Mesendoderm (in vitro differentiated cells): ENCODE measurements around the gene FAM186B.
A peak's percentile ranks its signal among the peaks of the same experiment; 100 is the strongest.

ENCODE experiments used
- DNase-seq: peaks from one replicate; pipeline ENCODE4 v3.0.0; 2013
- H2AK5ac ChIP-seq: 2 replicates; pipeline ENCODE4 v1.6.1; 2013; ENCODE audit warnings: low read length, inconsistent platforms
- H2BK120ac ChIP-seq: 2 replicates; pipeline ENCODE4 v1.6.1; 2013; ENCODE audit warnings: low read depth, mild to moderate bottlenecking, low read length, moderate library complexity, mixed read lengths
- H2BK15ac ChIP-seq: replicated peaks from 2 replicates; pipeline ENCODE4 v1.6.1; 2013; ENCODE audit warnings: low read depth, mild to moderate bottlenecking, moderate library complexity
- H2BK5ac ChIP-seq: 2 replicates; pipeline ENCODE4 v1.6.1; 2013; ENCODE audit warnings: low read length, inconsistent platforms
- H3K18ac ChIP-seq: 2 replicates; pipeline ENCODE4 v1.6.1; 2013; ENCODE audit warnings: mild to moderate bottlenecking, low read length, mixed read lengths
- H3K23ac ChIP-seq: one replicate; pipeline ENCODE4 v1.6.1; 2013; ENCODE audit warnings: low read length
- H3K27ac ChIP-seq: 2 replicates; pipeline ENCODE4 v1.5.1; 2013; ENCODE audit warnings: low read depth, mild to moderate bottlenecking, inconsistent platforms, low read length, moderate library complexity
- H3K27me3 ChIP-seq: 2 replicates; pipeline ENCODE4 v1.6.1; 2013; ENCODE audit warnings: low read length, control low read depth, mild to moderate bottlenecking, inconsistent platforms; ENCODE audit not compliant: insufficient read depth, poor library complexity
- H3K36me3 ChIP-seq: 2 replicates; pipeline ENCODE4 v1.6.1; 2013; ENCODE audit warnings: low read length, inconsistent platforms; ENCODE audit not compliant: control insufficient read depth, insufficient read depth
- H3K4ac ChIP-seq: one replicate; pipeline ENCODE4 v1.6.1; 2013; ENCODE audit warnings: low read depth, mild to moderate bottlenecking, low read length, moderate library complexity
- H3K4me1 ChIP-seq: 2 replicates; pipeline ENCODE4 v1.6.1; 2013; ENCODE audit warnings: low read depth, low read length, inconsistent platforms; ENCODE audit not compliant: control insufficient read depth
- H3K4me2 ChIP-seq: 2 replicates; pipeline ENCODE4 v1.6.1; 2013; ENCODE audit warnings: low read length
- H3K4me3 ChIP-seq: 2 replicates; pipeline ENCODE4 v1.5.1; 2013; ENCODE audit warnings: mild to moderate bottlenecking, low read length
- H3K56ac ChIP-seq: one replicate; pipeline ENCODE4 v1.6.1; 2013; ENCODE audit warnings: low read length
- H3K79me1 ChIP-seq: 2 replicates; pipeline ENCODE4 v1.6.1; 2013; ENCODE audit warnings: low read length, inconsistent platforms
- H3K79me2 ChIP-seq: 2 replicates; pipeline ENCODE4 v1.6.1; 2013; ENCODE audit warnings: mild to moderate bottlenecking, low read length; ENCODE audit not compliant: control insufficient read depth, insufficient read depth
- H3K9ac ChIP-seq: 2 replicates; pipeline ENCODE4 v1.6.1; 2013; ENCODE audit warnings: low read length, inconsistent platforms
- H4K5ac ChIP-seq: one replicate; pipeline ENCODE4 v1.6.1; 2013; ENCODE audit warnings: low read length
- H4K8ac ChIP-seq: one replicate; pipeline ENCODE4 v1.6.1; 2013; ENCODE audit warnings: low read depth, mild to moderate bottlenecking, control low read depth, low read length, moderate library complexity
- WGBS: extraction: QIAGEN DNeasy Blood & Tissue Kit; methylation state at CpG from one replicate; pipeline ENCODE4 v1.1.7; 2013; ENCODE audit warnings: low lambda C conversion rate, missing lambda C conversion rate; ENCODE audit not compliant: insufficient coverage; ENCODE audit errors: extremely low coverage; 5-methylcytosine and 5-hydroxymethylcytosine counted together

FAM186B gene

DNA sequence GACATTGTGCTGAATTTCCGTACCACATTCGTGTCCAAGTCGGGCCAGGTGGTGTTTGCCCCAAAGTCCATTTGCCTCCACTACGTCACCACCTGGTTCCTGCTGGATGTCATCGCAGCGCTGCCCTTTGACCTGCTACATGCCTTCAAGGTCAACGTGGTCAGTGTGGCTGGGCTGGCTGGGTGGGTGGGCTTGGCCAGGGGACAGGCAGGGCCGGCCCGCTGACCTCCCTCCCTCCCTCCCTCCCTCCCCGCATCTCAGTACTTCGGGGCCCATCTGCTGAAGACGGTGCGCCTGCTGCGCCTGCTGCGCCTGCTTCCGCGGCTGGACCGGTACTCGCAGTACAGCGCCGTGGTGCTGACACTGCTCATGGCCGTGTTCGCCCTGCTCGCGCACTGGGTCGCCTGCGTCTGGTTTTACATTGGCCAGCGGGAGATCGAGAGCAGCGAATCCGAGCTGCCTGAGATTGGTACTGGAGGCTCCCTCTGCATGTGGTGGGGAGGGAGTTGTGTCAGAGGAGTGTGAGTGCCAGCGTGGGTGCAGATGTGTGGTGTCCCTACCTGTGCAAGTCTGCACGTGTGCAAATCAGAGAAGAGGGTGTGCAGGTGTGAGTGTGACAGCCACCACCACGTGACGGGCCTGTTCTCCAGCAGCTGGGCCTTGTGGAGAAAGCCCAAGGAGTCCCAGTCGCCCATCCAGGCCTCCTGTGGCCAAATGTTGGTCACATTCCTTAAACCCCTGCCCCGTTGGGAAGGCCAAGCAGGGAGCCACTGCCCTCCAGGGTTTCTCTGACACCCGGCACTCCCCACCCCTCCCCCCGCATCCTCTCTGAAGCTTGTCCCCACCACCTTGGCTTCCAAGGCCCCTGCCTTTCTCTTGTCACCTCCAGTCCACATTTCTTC, 61.3 kb downstream of the FAM186B start:
- no peak overlapping the region for H4K5ac ChIP-seq
- H2BK120ac ChIP-seq = no peak overlapping the region
- peaks cover 25% of the 10 kb centered on the region for H3K27me3 ChIP-seq
- H3K56ac ChIP-seq = no peak overlapping the region
- no peak overlapping the region for H2AK5ac ChIP-seq
- H3K36me3 ChIP-seq = no peaks in the 10 kb centered on the region
- no peaks in the 10 kb centered on the region for H3K79me2 ChIP-seq
- no peak overlapping the region for H4K8ac ChIP-seq
- no peak overlapping the region for H3K4ac ChIP-seq
- no peak overlapping the region for H3K27ac ChIP-seq
- H2BK5ac ChIP-seq = no peak overlapping the region
- no peak overlapping the region for H3K4me2 ChIP-seq
- H3K4me1 ChIP-seq = no peaks in the 10 kb centered on the region
- H3K9ac ChIP-seq = no peak overlapping the region
- no peak overlapping the region for H2BK15ac ChIP-seq
- DNase-seq = peak; percentile 41
- H3K18ac ChIP-seq = no peak overlapping the region
- no CpG with 5 or more reads among the region's 39 CpGs for WGBS
- no peak overlapping the region for H3K4me3 ChIP-seq
- no peaks in the 10 kb centered on the region for H3K79me1 ChIP-seq
- no peak overlapping the region for H3K23ac ChIP-seq

DNA sequence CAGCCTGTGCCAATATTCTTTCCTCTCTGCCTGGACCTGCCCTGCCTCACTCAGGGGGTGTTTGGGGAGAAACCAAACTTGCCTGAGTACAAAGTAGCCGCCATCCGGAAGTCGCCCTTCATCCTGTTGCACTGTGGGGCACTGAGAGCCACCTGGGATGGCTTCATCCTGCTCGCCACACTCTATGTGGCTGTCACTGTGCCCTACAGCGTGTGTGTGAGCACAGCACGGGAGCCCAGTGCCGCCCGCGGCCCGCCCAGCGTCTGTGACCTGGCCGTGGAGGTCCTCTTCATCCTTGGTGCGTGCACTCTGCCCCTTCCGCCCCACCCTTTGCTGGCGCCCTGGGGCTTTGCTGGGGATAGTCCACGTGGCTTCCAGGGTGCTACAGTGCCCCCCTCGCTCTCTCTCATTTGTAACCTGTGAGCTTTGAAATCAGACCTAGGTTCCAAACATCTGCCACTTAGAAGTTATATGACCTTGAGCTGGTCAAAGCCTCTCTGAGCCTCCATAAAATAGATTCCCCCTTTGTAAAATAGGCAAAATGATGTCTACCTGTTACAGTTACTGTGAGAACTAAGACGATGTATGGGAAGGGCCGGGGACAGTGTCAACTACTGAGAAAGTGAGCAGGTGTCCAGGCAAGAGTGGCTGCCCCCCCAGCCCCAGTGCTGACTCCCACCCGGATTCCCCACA, 62.1 kb downstream of the FAM186B start:
- H2BK15ac ChIP-seq = no peak overlapping the region
- H3K4me1 ChIP-seq = no peaks in the 10 kb centered on the region
- H3K27me3 ChIP-seq = peaks cover 26% of the 10 kb centered on the region
- no peaks in the 10 kb centered on the region for H3K79me2 ChIP-seq
- H2BK120ac ChIP-seq = no peak overlapping the region
- H3K4me3 ChIP-seq = no peak overlapping the region
- no CpG with 5 or more reads among the region's 20 CpGs for WGBS
- no peak overlapping the region for H3K27ac ChIP-seq
- no peak overlapping the region for H3K4ac ChIP-seq
- no peaks in the 10 kb centered on the region for H3K36me3 ChIP-seq
- DNase-seq = no peak
- no peak overlapping the region for H3K4me2 ChIP-seq
- no peak overlapping the region for H4K8ac ChIP-seq
- no peak overlapping the region for H2BK5ac ChIP-seq
- H3K9ac ChIP-seq = no peak overlapping the region
- no peaks in the 10 kb centered on the region for H3K79me1 ChIP-seq
- H2AK5ac ChIP-seq = no peak overlapping the region
- H3K56ac ChIP-seq = no peak overlapping the region
- H4K5ac ChIP-seq = no peak overlapping the region
- H3K23ac ChIP-seq = no peak overlapping the region
- H3K18ac ChIP-seq = no peak overlapping the region

DNA sequence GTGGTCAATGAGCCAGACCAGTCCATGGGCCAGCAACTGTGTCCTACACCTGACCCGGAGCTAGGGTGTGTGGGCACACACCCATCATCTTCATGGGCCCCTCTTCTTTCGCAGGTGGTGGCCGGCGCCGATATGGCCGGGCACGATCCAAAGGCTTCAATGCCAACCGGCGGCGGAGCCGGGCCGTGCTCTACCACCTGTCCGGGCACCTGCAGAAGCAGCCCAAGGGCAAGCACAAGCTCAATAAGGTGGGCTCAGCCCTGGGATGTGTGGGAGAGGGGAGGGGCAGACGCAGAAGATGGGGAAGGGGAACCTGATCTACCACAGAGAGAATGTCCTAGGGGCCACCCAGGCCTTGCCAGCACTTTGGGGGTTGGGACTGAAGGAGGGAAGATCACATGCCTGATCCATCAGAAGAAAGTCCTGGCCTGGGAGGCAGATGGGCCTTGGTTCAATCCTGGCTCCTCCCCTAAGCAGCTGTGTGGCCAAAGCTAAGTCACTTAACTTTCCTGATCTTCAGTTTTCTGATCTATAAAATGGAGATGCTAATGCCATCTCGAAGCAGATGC, 62.8 kb downstream of the FAM186B start:
- DNase-seq = no peak
- no CpG with 5 or more reads among the region's 15 CpGs for WGBS
- H2BK5ac ChIP-seq = no peak overlapping the region
- no peak overlapping the region for H2AK5ac ChIP-seq
- H3K56ac ChIP-seq = no peak overlapping the region
- H3K4me2 ChIP-seq = no peak overlapping the region
- no peaks in the 10 kb centered on the region for H3K79me2 ChIP-seq
- H4K5ac ChIP-seq = no peak overlapping the region
- no peak overlapping the region for H3K4ac ChIP-seq
- no peak overlapping the region for H3K23ac ChIP-seq
- no peak overlapping the region for H2BK15ac ChIP-seq
- H3K27me3 ChIP-seq = peaks cover 33% of the 10 kb centered on the region
- no peaks in the 10 kb centered on the region for H3K36me3 ChIP-seq
- no peak overlapping the region for H3K27ac ChIP-seq
- H3K18ac ChIP-seq = no peak overlapping the region
- peaks cover 2% of the 10 kb centered on the region for H3K4me1 ChIP-seq
- no peaks in the 10 kb centered on the region for H3K79me1 ChIP-seq
- no peak overlapping the region for H3K4me3 ChIP-seq
- H4K8ac ChIP-seq = no peak overlapping the region
- no peak overlapping the region for H2BK120ac ChIP-seq
- no peak overlapping the region for H3K9ac ChIP-seq

DNA sequence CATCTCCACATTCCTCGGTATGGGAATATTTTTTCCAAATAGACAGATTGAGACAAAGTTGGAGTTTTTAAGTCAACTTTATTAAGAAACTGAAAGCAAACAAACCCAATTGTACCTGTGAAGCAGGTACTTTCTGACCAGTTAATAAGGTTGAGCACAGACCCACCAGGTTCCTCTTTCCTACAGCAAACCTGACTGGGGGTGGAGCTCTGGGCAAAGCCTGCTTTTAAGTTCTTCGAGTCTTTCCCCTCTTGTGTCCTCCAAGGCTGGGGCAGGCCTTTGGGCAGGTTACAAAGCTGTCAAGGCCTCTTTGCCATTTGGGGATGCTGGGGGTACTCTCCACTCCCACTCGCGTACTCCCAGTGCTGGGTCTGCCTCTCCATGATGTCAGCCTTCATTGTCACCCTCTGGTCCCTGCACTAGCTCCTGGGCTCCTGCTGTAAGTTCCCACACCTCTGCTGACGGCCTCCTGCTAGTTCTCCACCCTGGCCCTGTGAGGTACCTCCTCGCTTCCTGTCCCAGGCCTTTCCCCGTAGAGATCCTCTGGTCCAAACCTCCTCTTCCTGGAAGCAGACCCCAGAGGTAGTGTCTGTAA, 63.4 kb downstream of the FAM186B start:
- Histone ChIP-seq H3K56ac (no peak overlapping the region), H3K23ac (no peak overlapping the region), H2BK5ac (no peak overlapping the region), H3K4me3 (no peak overlapping the region), H2AK5ac (no peak overlapping the region), H4K5ac (no peak overlapping the region), H3K9ac (no peak overlapping the region), H3K79me1 (no peaks in the 10 kb centered on the region), H3K4me1 (peaks cover 2% of the 10 kb centered on the region), H3K18ac (no peak overlapping the region), H4K8ac (no peak overlapping the region), H3K4ac (no peak overlapping the region), H3K27ac (no peak overlapping the region), H2BK15ac (no peak overlapping the region), H3K79me2 (no peaks in the 10 kb centered on the region), H3K27me3 (peaks cover 38% of the 10 kb centered on the region), H3K4me2 (no peak overlapping the region), H3K36me3 (no peaks in the 10 kb centered on the region), H2BK120ac (no peak overlapping the region)
- DNase-seq = no peak
- no CpG with 5 or more reads among the region's 7 CpGs for WGBS

DNA sequence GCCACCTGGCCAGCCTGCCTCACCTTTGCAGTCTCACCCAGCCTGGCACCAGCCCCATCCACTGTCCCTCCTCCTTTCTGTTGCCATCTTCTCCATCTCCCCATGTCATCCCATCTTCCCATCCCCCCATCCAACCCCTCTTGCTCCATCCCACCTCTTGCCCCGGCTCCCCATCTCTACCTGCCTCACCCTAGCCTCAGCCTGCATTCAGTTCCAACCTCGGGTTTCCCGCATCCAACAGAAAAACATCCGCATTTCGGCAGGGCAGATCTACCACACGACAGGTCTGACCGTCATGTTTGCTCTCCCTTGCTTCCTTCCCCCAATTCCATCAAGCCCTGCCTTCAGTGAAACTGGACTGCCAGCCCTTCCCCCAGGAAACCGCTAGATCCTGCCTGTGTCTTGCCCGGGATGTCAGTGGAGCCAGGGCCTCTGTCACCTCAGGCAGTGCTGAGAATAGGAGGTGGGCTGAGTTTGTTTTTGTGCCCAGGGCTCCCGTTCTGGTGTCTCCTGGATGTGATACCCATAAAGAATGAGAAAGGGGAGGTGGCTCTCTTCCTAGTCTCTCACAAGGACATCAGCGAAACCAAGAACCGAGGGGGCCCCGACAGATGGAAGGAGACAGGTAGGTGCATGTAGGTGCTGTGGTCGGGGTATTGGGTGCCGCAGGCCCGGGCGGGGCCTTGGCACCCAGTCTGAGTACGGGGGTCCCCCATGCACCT, 64.1 kb downstream of the FAM186B start:
- Histone ChIP-seq H3K27ac (no peak overlapping the region), H3K79me1 (no peaks in the 10 kb centered on the region), H2BK5ac (no peak overlapping the region), H2AK5ac (no peak overlapping the region), H2BK120ac (no peak overlapping the region), H3K36me3 (no peaks in the 10 kb centered on the region), H3K4me3 (no peak overlapping the region), H3K4me2 (no peak overlapping the region), H3K27me3 (peaks cover 44% of the 10 kb centered on the region), H4K8ac (no peak overlapping the region), H3K56ac (no peak overlapping the region), H3K23ac (no peak overlapping the region), H3K79me2 (no peaks in the 10 kb centered on the region), H3K4ac (no peak overlapping the region), H3K18ac (no peak overlapping the region), H3K4me1 (peaks cover 2% of the 10 kb centered on the region), H3K9ac (no peak overlapping the region), H4K5ac (no peak overlapping the region), H2BK15ac (no peak overlapping the region)
- WGBS = no CpG with 5 or more reads among the region's 18 CpGs
- no peak for DNase-seq
